Suprapubic skin (tissue), 3 donors: Measurements from ENCODE around the gene RALGPS1.

Experiments used
- EP300 ChIP-seq: sonication (generic); formaldehyde crosslinking; IDR thresholded peaks from one replicate; pipeline ENCODE4 v1.6.1; 2017; ENCODE audit warnings: antibody characterized with exemption
- POLR2A ChIP-seq, 2 donors: fragments of 450-650 bp; IDR thresholded peaks; one replicate each; pipeline ENCODE4 v1.6.1; 2017; ENCODE audit warnings: antibody characterized with exemption in 2 of 2, mild to moderate bottlenecking in 2 of 2, moderate library complexity in 2 of 2
- TF ChIP-seq, protein P1 (sequence below), 2 donors: fragments of 200-600 bp in 1 of 2; fragments of 450-650 bp in 1 of 2; sonication (generic) in 1 of 2; IDR thresholded peaks; one replicate each; pipeline ENCODE4 v1.5.1; 2016 to 2019; ENCODE audit warnings: antibody characterized with exemption in 2 of 2, mild to moderate bottlenecking in 1 of 2, moderate library complexity in 1 of 2

DNA sequence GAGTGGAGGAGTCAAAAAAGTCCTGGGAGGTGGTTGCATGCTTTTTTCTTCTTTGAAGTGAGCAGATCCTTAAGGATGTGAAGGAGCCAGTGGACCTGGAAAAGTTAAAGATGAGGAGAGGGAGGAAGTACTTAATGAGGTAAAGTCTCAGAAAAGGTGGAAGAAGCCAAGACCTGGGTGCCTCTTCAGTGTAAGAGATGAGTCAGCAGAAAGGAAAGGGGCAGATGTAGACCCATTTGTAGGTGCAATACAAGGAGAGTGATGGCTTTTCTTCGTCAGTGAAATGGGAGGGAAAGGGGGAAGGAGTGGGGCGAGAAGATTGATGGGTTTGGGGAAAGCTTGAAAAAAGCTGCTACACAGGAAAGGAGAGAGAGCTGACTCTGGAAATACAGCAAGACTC is 124.9 kb downstream of the RALGPS1 start:
- TF ChIP-seq, protein P1, sequence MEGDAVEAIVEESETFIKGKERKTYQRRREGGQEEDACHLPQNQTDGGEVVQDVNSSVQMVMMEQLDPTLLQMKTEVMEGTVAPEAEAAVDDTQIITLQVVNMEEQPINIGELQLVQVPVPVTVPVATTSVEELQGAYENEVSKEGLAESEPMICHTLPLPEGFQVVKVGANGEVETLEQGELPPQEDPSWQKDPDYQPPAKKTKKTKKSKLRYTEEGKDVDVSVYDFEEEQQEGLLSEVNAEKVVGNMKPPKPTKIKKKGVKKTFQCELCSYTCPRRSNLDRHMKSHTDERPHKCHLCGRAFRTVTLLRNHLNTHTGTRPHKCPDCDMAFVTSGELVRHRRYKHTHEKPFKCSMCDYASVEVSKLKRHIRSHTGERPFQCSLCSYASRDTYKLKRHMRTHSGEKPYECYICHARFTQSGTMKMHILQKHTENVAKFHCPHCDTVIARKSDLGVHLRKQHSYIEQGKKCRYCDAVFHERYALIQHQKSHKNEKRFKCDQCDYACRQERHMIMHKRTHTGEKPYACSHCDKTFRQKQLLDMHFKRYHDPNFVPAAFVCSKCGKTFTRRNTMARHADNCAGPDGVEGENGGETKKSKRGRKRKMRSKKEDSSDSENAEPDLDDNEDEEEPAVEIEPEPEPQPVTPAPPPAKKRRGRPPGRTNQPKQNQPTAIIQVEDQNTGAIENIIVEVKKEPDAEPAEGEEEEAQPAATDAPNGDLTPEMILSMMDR (IDR thresholded peaks at IDR 0.05), result no peak
- TF ChIP-seq POLR2A (IDR thresholded peaks at IDR 0.05), result no peak
- no peak for TF ChIP-seq EP300
